GM19328 (cell line): ENCODE measurements around the gene NDRG4.

Source experiments
- ATAC-seq: cut with Tn5 transposase; IDR thresholded peaks from one replicate; pipeline ENCODE4 v1.9.1; 2021; ENCODE audit warnings: mild to moderate bottlenecking, moderate library complexity; ENCODE audit not compliant: unreplicated experiment

Gene NDRG4

GRCh38 chr16:58508671-58509251 is 8.8 kb downstream of the NDRG4 start:
- no peak for ATAC-seq

DNA sequence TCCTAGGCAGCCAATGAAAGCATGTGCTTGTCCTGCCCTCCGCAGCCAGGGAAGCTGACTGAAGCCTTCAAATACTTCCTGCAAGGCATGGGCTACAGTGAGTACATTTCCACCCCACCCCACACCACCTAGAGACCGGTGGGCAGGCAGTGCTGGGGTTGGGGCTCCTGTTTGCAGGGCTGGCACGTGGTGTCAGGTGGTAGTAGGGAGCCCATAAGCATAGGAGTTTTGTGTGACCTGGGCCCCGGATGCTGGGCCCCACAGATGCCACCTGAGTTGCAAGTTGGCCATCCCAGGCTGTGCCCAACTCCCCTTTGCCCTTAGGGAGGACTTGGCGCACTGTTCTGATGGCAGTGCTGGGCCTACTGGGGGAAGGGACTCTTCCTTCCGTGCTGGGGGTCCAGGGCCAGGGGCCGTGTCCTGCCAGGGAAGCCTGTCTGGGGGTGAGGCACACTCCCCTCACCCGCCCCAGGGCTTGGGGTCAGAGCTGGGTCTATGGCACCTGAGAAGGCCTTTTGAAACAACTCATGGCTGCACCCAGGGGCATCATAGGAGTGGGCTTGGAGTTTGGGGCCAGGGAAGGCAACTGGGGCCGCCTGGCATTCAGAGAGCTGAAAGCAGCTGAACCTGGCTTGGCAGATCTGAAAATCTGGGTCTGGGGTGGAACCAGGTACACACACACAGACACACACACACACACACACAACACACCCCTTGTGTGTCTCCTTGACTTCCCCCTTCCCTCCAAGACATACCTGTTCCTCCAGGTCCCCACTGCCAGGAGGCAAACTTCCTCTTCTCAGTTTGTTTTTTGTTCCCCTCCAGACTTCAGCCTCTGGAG is 9.5 kb downstream of the NDRG4 start:
- ATAC-seq: no peak

GRCh38 chr16:58510097-58510775 is 10.3 kb downstream of the NDRG4 start:
- no peak for ATAC-seq

- no peak for ATAC-seq
Observed at GRCh38 chr16:58510776-58511628, 11.1 kb downstream of the NDRG4 start.

- no peak for ATAC-seq
Observed at GRCh38 chr16:58511933-58512815, 12.2 kb downstream of the NDRG4 start.

GRCh38 chr16:58513874-58514273 is 13.9 kb downstream of the NDRG4 start:
- no peak for ATAC-seq

- peak; percentile 60 for ATAC-seq
Observed at GRCh38 chr16:58515125-58515870, 15.4 kb downstream of the NDRG4 start, which contains the start of gene SETD6. Gene SETD6, plus strand, starts transcription at chr16:58515517. Its CDS starts 21 bp downstream, at chr16:58515538.

DNA sequence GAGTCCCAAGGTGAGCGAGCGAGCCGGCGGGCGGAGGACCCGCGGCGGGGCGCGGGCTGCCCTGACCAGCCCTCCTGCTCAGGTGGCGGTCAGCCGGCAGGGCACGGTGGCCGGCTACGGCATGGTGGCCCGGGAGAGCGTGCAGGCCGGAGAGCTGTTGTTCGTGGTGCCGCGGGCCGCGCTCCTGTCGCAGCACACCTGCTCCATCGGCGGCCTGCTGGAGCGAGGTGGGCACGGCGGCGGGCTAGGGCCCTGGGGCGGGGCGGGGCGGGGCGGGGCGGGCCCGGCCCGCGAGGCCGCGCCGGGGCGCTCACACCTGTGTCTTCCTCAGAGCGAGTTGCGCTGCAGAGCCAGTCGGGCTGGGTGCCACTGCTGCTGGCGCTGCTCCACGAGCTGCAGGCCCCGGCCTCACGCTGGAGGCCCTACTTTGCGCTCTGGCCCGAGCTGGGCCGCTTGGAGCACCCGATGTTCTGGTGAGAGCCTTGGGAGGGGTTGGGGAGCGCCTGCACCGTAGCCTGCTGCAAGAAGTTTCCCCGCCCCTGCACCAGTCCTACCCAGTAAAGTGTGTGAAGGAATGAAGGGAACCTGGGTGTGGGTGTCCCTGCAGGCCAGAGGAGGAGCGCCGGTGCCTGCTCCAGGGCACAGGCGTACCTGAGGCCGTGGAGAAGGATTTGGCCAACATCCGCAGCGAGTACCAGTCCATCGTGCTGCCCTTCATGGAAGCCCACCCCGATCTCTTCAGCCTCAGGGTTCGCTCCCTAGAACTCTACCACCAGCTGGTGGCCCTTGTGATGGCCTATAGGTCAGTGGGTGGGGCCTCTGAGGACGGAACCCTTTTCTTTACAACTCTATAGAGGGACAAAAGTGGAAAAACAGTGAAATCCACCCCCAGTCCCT is 16.2 kb downstream of the NDRG4 start:
- peak; percentile 48 for ATAC-seq

DNA sequence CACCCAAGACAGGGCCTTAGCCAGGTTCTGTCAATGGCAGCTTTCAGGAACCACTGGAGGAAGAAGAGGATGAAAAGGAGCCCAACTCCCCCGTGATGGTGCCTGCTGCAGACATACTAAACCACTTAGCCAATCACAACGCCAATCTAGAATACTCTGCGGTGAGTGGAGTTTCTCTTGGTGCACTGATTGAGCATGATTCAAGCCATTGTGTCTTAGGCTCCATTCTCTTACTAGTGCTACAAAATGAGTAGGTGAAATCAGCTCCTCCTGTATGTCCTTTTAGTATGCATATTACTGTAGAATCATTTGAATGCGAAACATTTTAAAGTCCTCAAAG is 16.8 kb downstream of the NDRG4 start:
- ATAC-seq: no peak

DNA sequence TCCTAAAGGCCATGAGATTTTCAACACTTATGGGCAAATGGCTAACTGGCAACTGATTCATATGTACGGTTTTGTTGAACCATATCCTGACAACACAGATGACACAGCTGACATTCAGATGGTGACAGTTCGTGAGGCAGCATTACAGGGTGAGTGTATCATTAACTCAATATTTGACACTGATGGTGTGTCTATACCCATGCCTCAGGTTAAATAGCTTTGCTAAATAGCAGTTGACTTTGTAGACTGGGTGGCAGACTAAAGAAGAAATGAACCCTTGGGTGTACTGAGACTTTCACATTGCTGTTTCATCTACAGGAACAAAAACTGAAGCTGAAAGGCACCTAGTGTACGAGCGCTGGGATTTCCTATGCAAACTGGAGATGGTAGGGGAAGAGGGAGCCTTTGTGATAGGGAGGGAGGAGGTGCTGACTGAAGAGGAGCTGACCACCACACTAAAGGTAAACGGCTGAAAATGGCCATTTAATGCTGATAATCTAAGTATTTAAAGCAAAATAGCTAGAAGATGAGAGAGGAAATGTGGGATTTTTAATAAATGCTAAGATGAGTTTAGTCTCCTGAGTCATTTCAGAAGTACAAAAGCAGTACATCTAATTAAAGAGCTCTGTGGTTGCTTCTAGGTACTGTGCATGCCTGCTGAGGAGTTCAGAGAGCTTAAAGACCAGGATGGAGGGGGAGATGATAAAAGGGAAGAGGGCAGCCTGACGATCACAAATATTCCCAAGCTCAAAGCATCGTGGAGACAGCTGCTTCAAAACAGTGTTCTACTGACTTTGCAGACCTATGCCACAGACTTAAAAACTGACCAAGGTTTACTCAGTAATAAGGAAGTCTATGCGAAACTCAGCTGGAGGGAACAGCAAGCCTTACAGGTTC is 18.4 kb downstream of the NDRG4 start:
- ATAC-seq: no peak

- no peak for ATAC-seq
Observed at GRCh38 chr16:58518980-58519368, 19.0 kb downstream of the NDRG4 start.

DNA sequence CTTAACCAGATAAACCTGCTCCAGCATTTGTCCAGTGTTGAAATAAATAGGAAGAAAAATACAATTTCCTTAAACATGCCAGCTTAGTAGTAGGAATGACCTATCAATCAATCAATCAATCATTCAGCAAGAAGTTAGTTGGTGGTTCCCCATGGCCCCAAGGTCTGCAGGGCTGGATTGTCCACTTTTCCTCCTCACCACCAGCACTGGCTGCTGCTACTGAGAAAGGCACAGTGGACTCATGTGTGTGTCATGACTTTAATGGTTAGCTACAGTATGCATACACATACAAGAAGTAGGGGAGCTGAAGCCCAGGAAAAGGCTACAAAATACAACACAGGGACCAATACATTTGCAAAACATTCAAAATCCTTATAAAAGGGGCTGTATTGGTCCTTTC is 19.8 kb downstream of the NDRG4 start:
- no peak for ATAC-seq

DNA sequence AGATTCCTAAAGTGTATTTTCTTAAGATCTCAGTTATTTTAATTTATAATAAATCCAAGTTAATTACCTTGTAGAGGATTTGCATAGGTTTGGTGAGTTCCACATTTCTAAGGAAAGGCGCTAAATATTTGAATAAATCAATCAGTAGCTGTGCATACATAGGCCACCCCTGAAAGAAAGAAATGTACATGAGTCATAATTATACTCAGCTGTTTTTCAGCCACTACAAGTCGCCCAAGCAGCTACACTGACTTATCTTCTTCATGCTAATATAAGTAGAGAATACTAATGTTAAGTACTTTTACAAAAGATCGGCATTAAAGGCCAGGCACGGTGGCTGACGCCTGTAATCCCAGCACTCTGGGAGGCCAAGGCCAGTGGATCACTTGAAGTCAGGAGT is 30.2 kb downstream of the NDRG4 start:
- ATAC-seq: no peak

DNA sequence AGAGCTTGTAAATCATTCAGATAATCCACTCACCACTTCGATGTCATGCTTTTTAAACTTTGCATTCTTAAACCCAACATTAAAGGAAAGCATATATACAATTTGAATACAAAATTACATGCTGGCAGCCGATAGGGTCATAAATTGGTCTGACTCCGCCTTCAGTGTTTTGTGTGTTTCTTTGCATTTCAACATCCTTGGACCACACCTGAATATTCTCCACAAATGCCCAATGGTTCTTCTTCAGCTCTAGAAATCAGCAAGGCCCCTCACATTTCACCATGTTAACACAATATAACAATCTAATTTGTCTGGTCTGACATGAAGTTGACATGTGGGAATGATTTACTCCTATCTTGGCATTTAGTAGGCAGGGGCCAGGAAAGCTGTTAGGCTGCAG is 32.5 kb downstream of the NDRG4 start:
- no peak for ATAC-seq

DNA sequence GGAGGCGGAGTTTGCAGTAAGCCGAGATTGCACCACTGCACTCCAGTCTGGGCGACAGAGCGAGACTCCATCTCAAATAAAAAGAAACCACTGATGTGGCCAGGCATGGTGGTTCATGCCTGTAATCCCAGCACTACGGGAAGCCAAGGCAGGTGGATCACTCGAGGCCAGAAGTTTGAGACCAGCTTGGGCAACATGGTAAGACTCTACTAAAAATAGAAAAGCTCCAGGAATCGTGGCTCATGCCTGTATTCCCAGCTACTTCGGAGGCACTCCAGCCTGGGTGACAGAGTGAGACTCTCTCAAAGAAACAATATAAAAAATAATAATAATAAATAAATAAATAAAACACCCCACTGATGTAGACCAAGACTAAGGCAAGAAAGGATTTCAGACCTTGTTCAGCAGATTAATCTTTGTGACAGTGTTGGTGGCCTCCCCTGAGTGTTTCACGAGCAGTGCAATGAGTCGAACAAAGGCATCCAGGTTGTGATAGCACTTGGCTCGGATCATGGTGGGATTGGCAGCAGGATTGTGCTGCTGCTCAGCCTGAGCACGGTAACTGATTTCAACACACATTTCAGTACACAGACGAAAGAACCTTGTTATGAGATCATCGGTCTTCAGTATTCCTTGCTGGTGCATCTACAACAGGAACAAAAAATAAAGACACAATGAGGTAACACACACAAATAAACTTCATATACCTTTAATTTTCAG is 34.0 kb downstream of the NDRG4 start:
- no peak for ATAC-seq

- no peak for ATAC-seq
Observed at GRCh38 chr16:58535100-58535499, 35.2 kb downstream of the NDRG4 start.

GRCh38 chr16:58536278-58536677 is 36.3 kb downstream of the NDRG4 start:
- ATAC-seq: no peak
